H1 (cell line): ENCODE data around the gene PCIF1. TPM values are rescaled to one million over a fixed set of nuclear protein-coding genes. Genes with fewer than 3 reads are reported as not detected.

ENCODE experiments used
- KDM5A ChIP-seq: fragments of 200-600 bp; IDR thresholded peaks from 2 replicates; pipeline ENCODE4 v1.7.1; 2012; ENCODE audit warnings: mild to moderate bottlenecking, low read length, inconsistent platforms, mixed read lengths
- RBBP5 ChIP-seq: IDR thresholded peaks from 2 replicates; pipeline ENCODE4 v1.7.1; 2012; ENCODE audit warnings: low read depth, mild to moderate bottlenecking, inconsistent platforms, low read length, moderate library complexity, borderline replicate concordance
- SAP30 ChIP-seq: fragments of 300-600 bp; sonication (generic); IDR thresholded peaks from 2 replicates; pipeline ENCODE4 v1.7.1; 2012; ENCODE audit warnings: low read length, moderate library complexity, mild to moderate bottlenecking, inconsistent platforms; ENCODE audit not compliant: insufficient read depth, insufficient replicate concordance
- SIRT6 ChIP-seq: IDR thresholded peaks from one replicate; pipeline ENCODE4 v1.7.1; 2012; ENCODE audit warnings: low read length, inconsistent platforms
- polyA plus RNA-seq, 7 experiments: library from polyadenylated mRNA; depleted of rRNA in 3 of 7; stranded (reverse) in 5 of 7; unstranded in 2 of 7; fragments of >200 nt in 5 of 7; fragments of 200-250 nt in 2 of 7; gene quantifications; 1 replicate in 5 of 7; 2 replicates in 1 of 7; 4 replicates in 1 of 7; pipeline versions ENCODE4 v1.2.1 to v1.2.3, GENCODE V29; 2011 to 2013; ENCODE audit warnings: missing spikeins in 2 of 7, mixed read lengths in 2 of 7
- total RNA-seq: library from RNA; stranded (reverse); fragmentation: NEBNext Ultra II Directional; extraction: Animal tissue kit (Norgen Biotek cat#: 25700); gene quantifications from 2 replicates; pipeline ENCODE4 v1.2.1, GENCODE V29; 2021
- TF ChIP-seq, protein P1 (sequence below): fragments of 300-600 bp; sonication (generic); IDR thresholded peaks from 2 replicates; pipeline ENCODE4 v1.7.1; 2012; ENCODE audit warnings: low read length, moderate library complexity, mild to moderate bottlenecking, inconsistent platforms; ENCODE audit not compliant: insufficient replicate concordance
- TF ChIP-seq, protein P2 (sequence below), 3 experiments: IDR thresholded peaks; 1 replicate in 2 of 3; 2 replicates in 1 of 3; pipeline versions ENCODE4 v1.5.1 to v1.6.1; 2011; ENCODE audit warnings: low read length in 3 of 3, mild to moderate bottlenecking in 3 of 3, inconsistent platforms in 2 of 3, low read depth in 1 of 3, moderate library complexity in 1 of 3; ENCODE audit not compliant: insufficient read depth in 1 of 3; ENCODE audit errors: control extremely low read depth in 1 of 3

Gene PCIF1
- total and polyA plus RNA-seq, 2 of the 8 experiments (the other 6 are each of a cell fraction or from before 2014, with no cell fraction given), result 30.3 to 30.6 TPM

DNA sequence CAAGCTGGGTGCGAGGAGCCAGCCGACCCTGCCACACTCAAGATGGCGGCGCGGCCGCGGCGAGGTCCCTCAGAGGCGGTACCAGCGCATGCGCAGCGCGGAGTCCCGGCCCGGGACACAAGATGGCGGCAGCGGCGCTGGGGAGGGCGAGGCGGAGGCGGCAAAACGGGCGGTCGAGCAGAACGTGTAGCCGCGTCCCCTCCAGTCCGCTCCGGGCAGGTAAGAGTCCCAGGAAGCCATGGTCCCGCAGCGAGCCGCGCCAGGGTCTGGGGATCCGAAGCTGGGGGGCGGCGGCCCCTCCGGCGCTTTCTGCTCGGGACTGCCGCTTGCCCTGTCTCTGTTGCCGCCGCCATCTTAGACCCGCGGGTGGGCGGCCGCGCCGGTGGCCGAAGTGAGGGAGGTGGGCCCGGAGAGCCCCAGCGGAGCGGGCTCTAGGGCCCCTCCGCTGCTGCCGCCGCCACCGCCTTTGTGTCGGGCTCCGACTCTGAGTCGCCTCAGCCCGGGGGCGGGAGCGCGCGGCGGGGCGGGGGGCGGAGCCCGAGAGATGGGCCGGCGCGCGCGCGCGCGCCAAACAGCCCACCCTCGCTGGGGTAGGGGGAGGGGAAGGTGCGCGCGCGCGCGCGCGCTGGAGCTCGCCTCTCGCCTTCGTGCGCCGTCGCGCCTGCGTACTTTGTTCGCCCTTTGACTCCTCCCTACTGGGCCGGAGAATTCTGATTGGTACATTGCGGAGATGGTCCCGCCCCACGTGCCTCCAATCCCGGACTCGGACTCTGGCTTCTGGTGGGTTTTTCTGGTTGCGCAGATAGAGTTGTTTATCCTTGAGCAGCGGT is at the start of gene PCIF1 (continued):
- TF ChIP-seq, protein P1, sequence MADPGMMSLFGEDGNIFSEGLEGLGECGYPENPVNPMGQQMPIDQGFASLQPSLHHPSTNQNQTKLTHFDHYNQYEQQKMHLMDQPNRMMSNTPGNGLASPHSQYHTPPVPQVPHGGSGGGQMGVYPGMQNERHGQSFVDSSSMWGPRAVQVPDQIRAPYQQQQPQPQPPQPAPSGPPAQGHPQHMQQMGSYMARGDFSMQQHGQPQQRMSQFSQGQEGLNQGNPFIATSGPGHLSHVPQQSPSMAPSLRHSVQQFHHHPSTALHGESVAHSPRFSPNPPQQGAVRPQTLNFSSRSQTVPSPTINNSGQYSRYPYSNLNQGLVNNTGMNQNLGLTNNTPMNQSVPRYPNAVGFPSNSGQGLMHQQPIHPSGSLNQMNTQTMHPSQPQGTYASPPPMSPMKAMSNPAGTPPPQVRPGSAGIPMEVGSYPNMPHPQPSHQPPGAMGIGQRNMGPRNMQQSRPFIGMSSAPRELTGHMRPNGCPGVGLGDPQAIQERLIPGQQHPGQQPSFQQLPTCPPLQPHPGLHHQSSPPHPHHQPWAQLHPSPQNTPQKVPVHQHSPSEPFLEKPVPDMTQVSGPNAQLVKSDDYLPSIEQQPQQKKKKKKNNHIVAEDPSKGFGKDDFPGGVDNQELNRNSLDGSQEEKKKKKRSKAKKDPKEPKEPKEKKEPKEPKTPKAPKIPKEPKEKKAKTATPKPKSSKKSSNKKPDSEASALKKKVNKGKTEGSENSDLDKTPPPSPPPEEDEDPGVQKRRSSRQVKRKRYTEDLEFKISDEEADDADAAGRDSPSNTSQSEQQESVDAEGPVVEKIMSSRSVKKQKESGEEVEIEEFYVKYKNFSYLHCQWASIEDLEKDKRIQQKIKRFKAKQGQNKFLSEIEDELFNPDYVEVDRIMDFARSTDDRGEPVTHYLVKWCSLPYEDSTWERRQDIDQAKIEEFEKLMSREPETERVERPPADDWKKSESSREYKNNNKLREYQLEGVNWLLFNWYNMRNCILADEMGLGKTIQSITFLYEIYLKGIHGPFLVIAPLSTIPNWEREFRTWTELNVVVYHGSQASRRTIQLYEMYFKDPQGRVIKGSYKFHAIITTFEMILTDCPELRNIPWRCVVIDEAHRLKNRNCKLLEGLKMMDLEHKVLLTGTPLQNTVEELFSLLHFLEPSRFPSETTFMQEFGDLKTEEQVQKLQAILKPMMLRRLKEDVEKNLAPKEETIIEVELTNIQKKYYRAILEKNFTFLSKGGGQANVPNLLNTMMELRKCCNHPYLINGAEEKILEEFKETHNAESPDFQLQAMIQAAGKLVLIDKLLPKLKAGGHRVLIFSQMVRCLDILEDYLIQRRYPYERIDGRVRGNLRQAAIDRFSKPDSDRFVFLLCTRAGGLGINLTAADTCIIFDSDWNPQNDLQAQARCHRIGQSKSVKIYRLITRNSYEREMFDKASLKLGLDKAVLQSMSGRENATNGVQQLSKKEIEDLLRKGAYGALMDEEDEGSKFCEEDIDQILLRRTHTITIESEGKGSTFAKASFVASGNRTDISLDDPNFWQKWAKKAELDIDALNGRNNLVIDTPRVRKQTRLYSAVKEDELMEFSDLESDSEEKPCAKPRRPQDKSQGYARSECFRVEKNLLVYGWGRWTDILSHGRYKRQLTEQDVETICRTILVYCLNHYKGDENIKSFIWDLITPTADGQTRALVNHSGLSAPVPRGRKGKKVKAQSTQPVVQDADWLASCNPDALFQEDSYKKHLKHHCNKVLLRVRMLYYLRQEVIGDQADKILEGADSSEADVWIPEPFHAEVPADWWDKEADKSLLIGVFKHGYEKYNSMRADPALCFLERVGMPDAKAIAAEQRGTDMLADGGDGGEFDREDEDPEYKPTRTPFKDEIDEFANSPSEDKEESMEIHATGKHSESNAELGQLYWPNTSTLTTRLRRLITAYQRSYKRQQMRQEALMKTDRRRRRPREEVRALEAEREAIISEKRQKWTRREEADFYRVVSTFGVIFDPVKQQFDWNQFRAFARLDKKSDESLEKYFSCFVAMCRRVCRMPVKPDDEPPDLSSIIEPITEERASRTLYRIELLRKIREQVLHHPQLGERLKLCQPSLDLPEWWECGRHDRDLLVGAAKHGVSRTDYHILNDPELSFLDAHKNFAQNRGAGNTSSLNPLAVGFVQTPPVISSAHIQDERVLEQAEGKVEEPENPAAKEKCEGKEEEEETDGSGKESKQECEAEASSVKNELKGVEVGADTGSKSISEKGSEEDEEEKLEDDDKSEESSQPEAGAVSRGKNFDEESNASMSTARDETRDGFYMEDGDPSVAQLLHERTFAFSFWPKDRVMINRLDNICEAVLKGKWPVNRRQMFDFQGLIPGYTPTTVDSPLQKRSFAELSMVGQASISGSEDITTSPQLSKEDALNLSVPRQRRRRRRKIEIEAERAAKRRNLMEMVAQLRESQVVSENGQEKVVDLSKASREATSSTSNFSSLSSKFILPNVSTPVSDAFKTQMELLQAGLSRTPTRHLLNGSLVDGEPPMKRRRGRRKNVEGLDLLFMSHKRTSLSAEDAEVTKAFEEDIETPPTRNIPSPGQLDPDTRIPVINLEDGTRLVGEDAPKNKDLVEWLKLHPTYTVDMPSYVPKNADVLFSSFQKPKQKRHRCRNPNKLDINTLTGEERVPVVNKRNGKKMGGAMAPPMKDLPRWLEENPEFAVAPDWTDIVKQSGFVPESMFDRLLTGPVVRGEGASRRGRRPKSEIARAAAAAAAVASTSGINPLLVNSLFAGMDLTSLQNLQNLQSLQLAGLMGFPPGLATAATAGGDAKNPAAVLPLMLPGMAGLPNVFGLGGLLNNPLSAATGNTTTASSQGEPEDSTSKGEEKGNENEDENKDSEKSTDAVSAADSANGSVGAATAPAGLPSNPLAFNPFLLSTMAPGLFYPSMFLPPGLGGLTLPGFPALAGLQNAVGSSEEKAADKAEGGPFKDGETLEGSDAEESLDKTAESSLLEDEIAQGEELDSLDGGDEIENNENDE, result no peak
- TF ChIP-seq RBBP5 (peak; percentile 92; the same call in 1 of the 2 replicates), KDM5A (no peak), SAP30 (no peak), SIRT6 (peak; percentile 71)
- TF ChIP-seq, protein P2, sequence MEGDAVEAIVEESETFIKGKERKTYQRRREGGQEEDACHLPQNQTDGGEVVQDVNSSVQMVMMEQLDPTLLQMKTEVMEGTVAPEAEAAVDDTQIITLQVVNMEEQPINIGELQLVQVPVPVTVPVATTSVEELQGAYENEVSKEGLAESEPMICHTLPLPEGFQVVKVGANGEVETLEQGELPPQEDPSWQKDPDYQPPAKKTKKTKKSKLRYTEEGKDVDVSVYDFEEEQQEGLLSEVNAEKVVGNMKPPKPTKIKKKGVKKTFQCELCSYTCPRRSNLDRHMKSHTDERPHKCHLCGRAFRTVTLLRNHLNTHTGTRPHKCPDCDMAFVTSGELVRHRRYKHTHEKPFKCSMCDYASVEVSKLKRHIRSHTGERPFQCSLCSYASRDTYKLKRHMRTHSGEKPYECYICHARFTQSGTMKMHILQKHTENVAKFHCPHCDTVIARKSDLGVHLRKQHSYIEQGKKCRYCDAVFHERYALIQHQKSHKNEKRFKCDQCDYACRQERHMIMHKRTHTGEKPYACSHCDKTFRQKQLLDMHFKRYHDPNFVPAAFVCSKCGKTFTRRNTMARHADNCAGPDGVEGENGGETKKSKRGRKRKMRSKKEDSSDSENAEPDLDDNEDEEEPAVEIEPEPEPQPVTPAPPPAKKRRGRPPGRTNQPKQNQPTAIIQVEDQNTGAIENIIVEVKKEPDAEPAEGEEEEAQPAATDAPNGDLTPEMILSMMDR (IDR thresholded peaks at IDR 0.05; ENCODE audit: control extremely low read depth in 1 of 3, insufficient read depth in 1 of 3, low read depth in 1 of 3, low read length in 3 of 3), result no peak; a peak in 1 of 4 replicates
